Fibroblast of lung (primary cell): ENCODE data around the gene DNAJA4. TPM values are rescaled to one million over a fixed set of nuclear protein-coding genes. Genes with fewer than 3 reads are reported as not detected.

Source experiments
- DNase-seq, 2 donors: peaks; one replicate each; pipeline versions ENCODE4 v3.0.0 to v3.0.0-alpha.2; 2010; ENCODE audit warnings: low read depth in 2 of 2
- H2AFZ ChIP-seq: 2 replicates; pipeline ENCODE4 v1.5.1; 2012; ENCODE audit warnings: low read length, control low read depth, inconsistent platforms
- H3K27ac ChIP-seq: 2 replicates; pipeline ENCODE4 v1.5.1; 2011; ENCODE audit warnings: low read length, control low read depth; ENCODE audit not compliant: insufficient read depth
- H3K27me3 ChIP-seq: 2 replicates; pipeline ENCODE4 v1.5.1; 2011; ENCODE audit warnings: mild to moderate bottlenecking, low read length; ENCODE audit not compliant: control insufficient read depth, insufficient read depth
- H3K36me3 ChIP-seq: 2 replicates; pipeline ENCODE4 v1.5.1; 2011; ENCODE audit warnings: low read length; ENCODE audit not compliant: control insufficient read depth, insufficient read depth
- H3K4me1 ChIP-seq: 2 replicates; pipeline ENCODE4 v1.5.1; 2011; ENCODE audit warnings: low read length; ENCODE audit not compliant: control insufficient read depth, insufficient read depth; ENCODE audit errors: extremely low read depth
- H3K4me2 ChIP-seq: 2 replicates; pipeline ENCODE4 v1.5.1; 2011; ENCODE audit warnings: low read length, control low read depth; ENCODE audit not compliant: insufficient read depth; ENCODE audit errors: extremely low read depth
- H3K4me3 ChIP-seq, 4 experiments: fragments of 200-600 bp in 1 of 4; sonication (generic) in 1 of 4; replicated peaks in 1 of 4; 2 replicates each; pipeline ENCODE4 v1.5.1; 2011 to 2016; ENCODE audit warnings: low read length in 4 of 4, low read depth in 3 of 4, mild to moderate bottlenecking in 3 of 4, control low read depth in 2 of 4, inconsistent platforms in 1 of 4, mixed read lengths in 1 of 4; ENCODE audit not compliant: insufficient read depth in 1 of 4; ENCODE audit errors: control extremely low read depth in 1 of 4
- H3K79me2 ChIP-seq: 2 replicates; pipeline ENCODE4 v1.5.1; 2012; ENCODE audit warnings: mild to moderate bottlenecking, low read length, inconsistent platforms; ENCODE audit not compliant: control insufficient read depth, insufficient read depth
- H3K9ac ChIP-seq: 2 replicates; pipeline ENCODE4 v1.5.1; 2011; ENCODE audit warnings: mild to moderate bottlenecking, low read length, control low read depth; ENCODE audit not compliant: insufficient read depth
- H3K9me3 ChIP-seq: 2 replicates; pipeline ENCODE4 v1.5.1; 2012; ENCODE audit warnings: low read depth, low read length; ENCODE audit not compliant: control insufficient read depth, insufficient read depth
- H4K20me1 ChIP-seq: 2 replicates; pipeline ENCODE4 v1.5.1; 2011; ENCODE audit warnings: low read length; ENCODE audit not compliant: control insufficient read depth, insufficient read depth; ENCODE audit errors: extremely low read depth
- EZH2 ChIP-seq: IDR thresholded peaks from 2 replicates; pipeline ENCODE4 v1.5.1; 2012; ENCODE audit warnings: low read length, control low read depth, mild to moderate bottlenecking; ENCODE audit errors: missing control alignments
- polyA plus RNA-seq, 2 donors: library from polyadenylated mRNA; depleted of rRNA in 1 of 2; stranded (reverse) in 1 of 2; unstranded in 1 of 2; fragments of >200 nt; gene quantifications; 2 replicates each; pipeline ENCODE4 v1.2.1, GENCODE V29; 2011 to 2012; ENCODE audit warnings: missing spikeins in 1 of 2
- total RNA-seq: library from RNA; depleted of rRNA; stranded (reverse); fragments of >200 nt; gene quantifications from 2 replicates; pipeline ENCODE4 v1.2.1, GENCODE V29; 2014
- TF ChIP-seq, protein P1 (sequence below), 2 donors: IDR thresholded peaks in 1 of 2; conservative IDR thresholded peaks in 1 of 2; 1 replicate in 1 of 2; 2 replicates in 1 of 2; pipeline ENCODE4 v1.5.1; 2011 to 2012; ENCODE audit warnings: low read length in 2 of 2, control low read depth in 1 of 2, inconsistent platforms in 1 of 2, low read depth in 1 of 2, mild to moderate bottlenecking in 1 of 2

DNAJA4 gene
- total and polyA plus RNA-seq, 2 donors (not counting 1 experiment from before 2014, with no cell fraction given) = 2.3 to 7.9 TPM

- peak in 1 of 2 donors; percentile 61 for DNase-seq
- Histone ChIP-seq H3K9ac (no peak overlapping the region), H3K27ac (no peak overlapping the region), H2AFZ (no peak overlapping the region), H3K4me1 (peaks cover 14% of the 10 kb centered on the region), H3K4me3 (no peak overlapping the region), H3K4me2 (no peak overlapping the region), H3K79me2 (peaks cover 16% of the 10 kb centered on the region), H3K27me3 (no peaks in the 10 kb centered on the region), H4K20me1 (no peaks in the 10 kb centered on the region), H3K9me3 (no peaks in the 10 kb centered on the region), H3K36me3 (no peaks in the 10 kb centered on the region)
- TF ChIP-seq, protein P1, sequence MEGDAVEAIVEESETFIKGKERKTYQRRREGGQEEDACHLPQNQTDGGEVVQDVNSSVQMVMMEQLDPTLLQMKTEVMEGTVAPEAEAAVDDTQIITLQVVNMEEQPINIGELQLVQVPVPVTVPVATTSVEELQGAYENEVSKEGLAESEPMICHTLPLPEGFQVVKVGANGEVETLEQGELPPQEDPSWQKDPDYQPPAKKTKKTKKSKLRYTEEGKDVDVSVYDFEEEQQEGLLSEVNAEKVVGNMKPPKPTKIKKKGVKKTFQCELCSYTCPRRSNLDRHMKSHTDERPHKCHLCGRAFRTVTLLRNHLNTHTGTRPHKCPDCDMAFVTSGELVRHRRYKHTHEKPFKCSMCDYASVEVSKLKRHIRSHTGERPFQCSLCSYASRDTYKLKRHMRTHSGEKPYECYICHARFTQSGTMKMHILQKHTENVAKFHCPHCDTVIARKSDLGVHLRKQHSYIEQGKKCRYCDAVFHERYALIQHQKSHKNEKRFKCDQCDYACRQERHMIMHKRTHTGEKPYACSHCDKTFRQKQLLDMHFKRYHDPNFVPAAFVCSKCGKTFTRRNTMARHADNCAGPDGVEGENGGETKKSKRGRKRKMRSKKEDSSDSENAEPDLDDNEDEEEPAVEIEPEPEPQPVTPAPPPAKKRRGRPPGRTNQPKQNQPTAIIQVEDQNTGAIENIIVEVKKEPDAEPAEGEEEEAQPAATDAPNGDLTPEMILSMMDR (conservative IDR thresholded peaks at IDR 0.05 in 1 of 2, IDR thresholded peaks at IDR 0.05 in 1 of 2; ENCODE audit: low read depth in 1 of 2, low read length in 2 of 2) = no peak
- TF ChIP-seq EZH2 = no peak
Observed at GRCh38 chr15:78301828-78302227, 37.5 kb downstream of the DNAJA4 start.

DNA sequence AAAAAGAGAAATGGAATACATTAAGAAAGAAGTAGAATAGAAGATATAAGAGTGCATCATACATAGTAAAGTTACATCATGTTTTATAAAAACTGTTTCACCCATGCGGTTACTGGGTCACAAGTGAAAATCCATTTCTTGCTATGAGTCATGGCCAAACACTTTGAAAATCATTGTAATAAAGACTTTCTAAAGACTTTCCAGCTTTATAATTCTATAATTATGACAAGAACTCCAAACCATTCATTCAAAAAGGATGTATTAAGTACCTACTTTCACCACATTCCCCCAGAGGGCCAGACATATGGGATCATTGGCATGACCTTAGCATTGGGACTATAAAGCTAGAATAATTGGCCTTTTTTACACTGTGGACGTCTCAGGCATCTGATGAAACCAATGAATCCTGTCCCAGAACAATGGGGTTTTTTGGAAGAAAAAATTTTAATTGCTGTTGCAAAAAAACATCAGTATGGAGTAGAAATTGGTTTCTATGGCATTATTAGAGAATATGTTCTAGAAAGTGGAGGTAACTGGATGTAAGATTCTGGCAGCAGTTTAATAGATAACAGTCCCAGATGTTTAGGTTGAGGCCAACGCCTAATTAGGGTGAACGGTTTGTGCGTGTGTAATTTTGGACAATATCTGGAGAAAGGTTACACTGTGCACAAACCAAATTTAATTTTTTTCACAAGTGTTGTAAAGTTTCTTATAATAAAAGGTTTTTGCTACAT, 38.4 kb downstream of the DNAJA4 start:
- DNase-seq = peak; percentile 89 to 91
- Histone ChIP-seq H3K36me3 (no peaks in the 10 kb centered on the region), H3K27ac (no peak overlapping the region), H3K79me2 (peaks cover 13% of the 10 kb centered on the region), H3K9me3 (no peaks in the 10 kb centered on the region), H3K4me2 (no peak overlapping the region), H3K27me3 (no peaks in the 10 kb centered on the region), H2AFZ (no peak overlapping the region), H3K4me3 (no peak overlapping the region), H3K9ac (no peak overlapping the region), H3K4me1 (peaks cover 14% of the 10 kb centered on the region), H4K20me1 (no peaks in the 10 kb centered on the region)
- TF ChIP-seq, protein P1 (conservative IDR thresholded peaks at IDR 0.05 in 1 of 2, IDR thresholded peaks at IDR 0.05 in 1 of 2; ENCODE audit: low read depth in 1 of 2, low read length in 2 of 2) = no peak
- no peak for TF ChIP-seq EZH2

DNA sequence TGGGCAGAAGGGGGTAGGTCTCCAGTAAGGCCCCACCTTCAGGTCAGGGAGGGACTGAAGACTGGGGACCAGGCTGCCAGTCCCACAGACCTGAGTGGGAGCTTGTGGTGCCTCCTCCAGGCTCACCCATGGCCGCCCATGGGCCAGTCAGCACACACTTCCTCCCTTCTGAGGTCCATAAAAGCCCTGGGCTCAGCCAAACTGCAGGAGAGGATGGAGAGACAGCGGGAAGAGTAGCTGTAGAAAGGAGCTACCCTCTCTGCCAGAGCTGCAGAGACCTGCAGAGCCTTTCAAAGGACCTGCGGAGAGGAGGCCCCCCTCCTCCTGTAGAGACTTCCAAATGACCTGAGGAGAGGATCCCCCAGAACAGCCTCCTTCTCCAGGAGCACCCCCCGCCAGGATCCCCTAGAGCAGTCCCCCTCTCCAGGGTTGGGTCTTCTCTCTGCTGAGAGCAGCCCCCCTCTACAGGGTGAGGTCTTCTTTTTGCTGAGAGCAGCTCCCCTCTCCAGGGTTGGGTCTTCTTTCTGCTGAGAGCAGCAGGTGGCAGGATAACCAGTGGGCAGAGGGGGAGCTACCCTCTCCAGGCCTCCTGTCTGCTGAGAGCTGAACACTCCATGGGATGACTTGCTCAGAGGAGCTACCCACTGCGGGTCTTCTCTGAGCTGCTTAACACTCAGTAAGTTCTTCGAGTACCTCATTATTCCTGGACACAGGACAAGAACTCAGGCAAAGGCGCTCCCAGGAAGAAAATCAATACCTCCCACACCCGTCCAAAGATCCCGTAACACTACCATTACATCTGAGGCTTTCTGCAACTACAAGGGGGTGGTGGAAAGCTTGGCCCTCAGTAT, 40.1 kb downstream of the DNAJA4 start:
- Histone ChIP-seq H3K9me3 (no peaks in the 10 kb centered on the region), H3K4me1 (peaks cover 12% of the 10 kb centered on the region), H3K9ac (no peak overlapping the region), H3K36me3 (no peaks in the 10 kb centered on the region), H3K4me3 (no peak overlapping the region), H4K20me1 (no peaks in the 10 kb centered on the region), H2AFZ (no peak overlapping the region), H3K79me2 (no peaks in the 10 kb centered on the region), H3K4me2 (no peak overlapping the region), H3K27me3 (no peaks in the 10 kb centered on the region), H3K27ac (no peak overlapping the region)
- TF ChIP-seq EZH2 = no peak
- TF ChIP-seq, protein P1 (conservative IDR thresholded peaks at IDR 0.05 in 1 of 2, IDR thresholded peaks at IDR 0.05 in 1 of 2; ENCODE audit: low read depth in 1 of 2, low read length in 2 of 2) = no peak
- DNase-seq = no peak
